ENCODE data around the gene INTS13. TPM values are rescaled to one million over a fixed set of nuclear protein-coding genes. Genes with fewer than 3 reads are reported as not detected.
"Not testable (repeated sequence)": the region's sequence is repeated elsewhere in the genome, so short reads cannot be mapped to it uniquely, and the experiment has no call there.

Gene INTS13
- total and polyA plus RNA-seq, 2 of the 13 experiments (the other 11 are each of a cell fraction or from before 2014, with no cell fraction given) = 16.3 to 43.7 TPM

DNA sequence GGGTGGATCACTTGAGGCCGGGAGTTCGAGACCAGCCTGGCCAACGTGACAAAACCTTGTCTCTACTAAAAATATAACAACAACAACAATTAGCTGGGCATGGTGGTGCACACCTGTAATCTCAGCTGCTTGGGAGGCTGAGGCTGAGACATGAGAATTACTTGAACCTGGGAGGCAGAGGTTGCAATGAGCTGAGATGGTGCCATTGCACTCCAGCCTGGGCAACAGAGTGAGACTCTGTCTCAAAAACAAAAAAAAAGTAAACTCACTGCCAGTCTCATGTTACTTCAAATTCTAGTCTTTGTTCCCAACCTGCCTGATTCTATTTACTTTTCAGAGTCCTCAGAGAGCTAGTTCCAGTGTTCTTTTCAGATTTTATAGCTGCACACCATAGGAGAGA, 75.0 kb downstream of the INTS13 start:
- WGBS (ENCODE audit: low lambda C conversion rate) = 74% methylated on average over 3 of the region's 3 CpGs
- H3K36me3 ChIP-seq (replicated peaks in 1 of 2; ENCODE audit: control insufficient read depth in 1 of 2, insufficient read depth in 2 of 2, low read length in 2 of 2); H2AFZ ChIP-seq (ENCODE audit: low read length); H3K9me3 ChIP-seq (ENCODE audit: low read length); BruUV-seq (replicated peaks); FAIRE-seq; H3K79me2 ChIP-seq (ENCODE audit: insufficient read depth, low read length); POLR2A ChIA-PET; H3K9ac ChIP-seq (ENCODE audit: insufficient read depth, low read depth, low read length); H3K27ac ChIP-seq (ENCODE audit: extremely low read length, insufficient read depth, low read length); CTCF ChIA-PET (ENCODE audit: low intra/inter-chr PET ratio, low total read pairs); intact Hi-C loops (cut with micrococcal nuclease; ENCODE audit: unreplicated experiment); H3K4me3 ChIP-seq (replicated peaks in 1 of 3; ENCODE audit: insufficient read depth in 1 of 3, low read depth in 2 of 3, low read length in 3 of 3); H3K4me2 ChIP-seq (ENCODE audit: low read depth, low read length); H4K20me1 ChIP-seq (ENCODE audit: insufficient read depth, low read length); DNase-seq (ENCODE audit: low spot score); in situ Hi-C loops (cut with HindIII; ENCODE audit: extremely low pct_ligation_motif_present, low pct_unique_long_range_greater_than_20kb); H3K27me3 ChIP-seq (ENCODE audit: control insufficient read depth in 1 of 2, insufficient read depth in 2 of 2, low read length in 2 of 2): not testable (repeated sequence)
- peak; percentile 79 for TF ChIP-seq ZNF121 (CRISPR knock-in tag; IDR thresholded peaks at IDR 0.05)
- 0 out of 2 replicates have a peak, but pooled peaks have one; percentile 35 for TF ChIP-seq SIX4 (CRISPR knock-in tag; IDR thresholded peaks at IDR 0.05)
- peak; percentile 67; the same call in 1 of the 2 replicates for TF ChIP-seq ZNF460 (CRISPR knock-in tag; IDR thresholded peaks at IDR 0.05; ENCODE audit: borderline replicate concordance)
- 0 out of 2 replicates have a peak, but pooled peaks have one; percentile 15 for TF ChIP-seq SIX1 (CRISPR knock-in tag; IDR thresholded peaks at IDR 0.05; ENCODE audit: borderline replicate concordance)
- ATAC-seq = peak; percentile 35; the same call in 1 of the 3 replicates
- peaks cover 11% of the 10 kb centered on the region for H3K4me1 ChIP-seq (ENCODE audit: insufficient read depth, low read length)

DNA sequence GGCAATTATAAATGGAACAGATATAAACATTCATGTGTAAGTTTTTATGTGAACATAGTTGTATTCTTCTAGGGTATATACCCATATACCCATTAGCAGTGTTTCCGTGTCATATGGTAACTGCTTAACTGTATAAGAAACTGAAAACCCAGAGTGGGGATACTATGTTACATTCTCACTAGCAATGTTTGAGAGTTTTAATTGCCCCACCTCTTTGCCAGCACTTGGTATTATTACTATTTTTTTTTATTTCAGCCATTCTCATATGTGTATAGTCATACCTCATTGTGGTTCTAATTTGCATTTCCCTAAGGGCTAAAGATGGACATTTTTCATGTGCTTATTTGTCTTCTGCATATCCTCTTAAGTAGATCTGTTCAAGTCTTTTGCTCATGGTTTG, 76.1 kb downstream of the INTS13 start:
- H2AFZ ChIP-seq (ENCODE audit: low read length) = no peak overlapping the region
- ChIA-PET POLR2A (no interaction called here), CTCF (ENCODE audit: low intra/inter-chr PET ratio, low total read pairs) (no interaction called here)
- ATAC-seq (no peak), DNase-seq (ENCODE audit: low spot score) (no peak), FAIRE-seq (no peak)
- H3K4me1 ChIP-seq (ENCODE audit: insufficient read depth, low read length) = peaks cover 11% of the 10 kb centered on the region
- in situ Hi-C loops (cut with HindIII; ENCODE audit: extremely low pct_ligation_motif_present, low pct_unique_long_range_greater_than_20kb) = no loop called here
- H4K20me1 ChIP-seq (ENCODE audit: insufficient read depth, low read length) = no peaks in the 10 kb centered on the region
- no TSS peak for BruUV-seq (replicated peaks)
- H3K9ac ChIP-seq (ENCODE audit: insufficient read depth, low read depth, low read length) = no peak overlapping the region
- H3K36me3 ChIP-seq (replicated peaks in 1 of 2; ENCODE audit: control insufficient read depth in 1 of 2, insufficient read depth in 2 of 2, low read length in 2 of 2) = no peaks in the 10 kb centered on the region
- WGBS (ENCODE audit: low lambda C conversion rate) = 100% methylated on average over 1 of the region's 1 CpG
- intact Hi-C loops (cut with micrococcal nuclease; ENCODE audit: unreplicated experiment) = no loop called here
- H3K4me2 ChIP-seq (ENCODE audit: low read depth, low read length) = no peak overlapping the region
- TF ChIP-seq, protein P1, sequence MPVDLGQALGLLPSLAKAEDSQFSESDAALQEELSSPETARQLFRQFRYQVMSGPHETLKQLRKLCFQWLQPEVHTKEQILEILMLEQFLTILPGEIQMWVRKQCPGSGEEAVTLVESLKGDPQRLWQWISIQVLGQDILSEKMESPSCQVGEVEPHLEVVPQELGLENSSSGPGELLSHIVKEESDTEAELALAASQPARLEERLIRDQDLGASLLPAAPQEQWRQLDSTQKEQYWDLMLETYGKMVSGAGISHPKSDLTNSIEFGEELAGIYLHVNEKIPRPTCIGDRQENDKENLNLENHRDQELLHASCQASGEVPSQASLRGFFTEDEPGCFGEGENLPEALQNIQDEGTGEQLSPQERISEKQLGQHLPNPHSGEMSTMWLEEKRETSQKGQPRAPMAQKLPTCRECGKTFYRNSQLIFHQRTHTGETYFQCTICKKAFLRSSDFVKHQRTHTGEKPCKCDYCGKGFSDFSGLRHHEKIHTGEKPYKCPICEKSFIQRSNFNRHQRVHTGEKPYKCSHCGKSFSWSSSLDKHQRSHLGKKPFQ (CRISPR knock-in tag; IDR thresholded peaks at IDR 0.05; ENCODE audit: insufficient replicate concordance) = no peak
- TF ChIP-seq ZNF136 (CRISPR knock-in tag; IDR thresholded peaks at IDR 0.05; ENCODE audit: low read depth) (no peak), SRF (IDR thresholded peaks at IDR 0.05; ENCODE audit: low read depth, low read length) (no peak), MATR3 (CRISPR knock-in tag; IDR thresholded peaks at IDR 0.05) (no peak), ZNF292 (CRISPR knock-in tag; IDR thresholded peaks at IDR 0.05; ENCODE audit: borderline replicate concordance, low read depth) (no peak)
- TF ChIP-seq, protein P2, sequence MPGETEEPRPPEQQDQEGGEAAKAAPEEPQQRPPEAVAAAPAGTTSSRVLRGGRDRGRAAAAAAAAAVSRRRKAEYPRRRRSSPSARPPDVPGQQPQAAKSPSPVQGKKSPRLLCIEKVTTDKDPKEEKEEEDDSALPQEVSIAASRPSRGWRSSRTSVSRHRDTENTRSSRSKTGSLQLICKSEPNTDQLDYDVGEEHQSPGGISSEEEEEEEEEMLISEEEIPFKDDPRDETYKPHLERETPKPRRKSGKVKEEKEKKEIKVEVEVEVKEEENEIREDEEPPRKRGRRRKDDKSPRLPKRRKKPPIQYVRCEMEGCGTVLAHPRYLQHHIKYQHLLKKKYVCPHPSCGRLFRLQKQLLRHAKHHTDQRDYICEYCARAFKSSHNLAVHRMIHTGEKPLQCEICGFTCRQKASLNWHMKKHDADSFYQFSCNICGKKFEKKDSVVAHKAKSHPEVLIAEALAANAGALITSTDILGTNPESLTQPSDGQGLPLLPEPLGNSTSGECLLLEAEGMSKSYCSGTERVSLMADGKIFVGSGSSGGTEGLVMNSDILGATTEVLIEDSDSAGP (CRISPR knock-in tag; IDR thresholded peaks at IDR 0.05; ENCODE audit: borderline replicate concordance) = no peak
- no peak overlapping the region for H3K27ac ChIP-seq (ENCODE audit: extremely low read length, insufficient read depth, low read length)
- no peaks in the 10 kb centered on the region for H3K9me3 ChIP-seq (ENCODE audit: low read length)
- no peaks in the 10 kb centered on the region for H3K79me2 ChIP-seq (ENCODE audit: insufficient read depth, low read length)
- no peaks in the 10 kb centered on the region; a peak in 1 of 5 replicates for H3K27me3 ChIP-seq (ENCODE audit: control insufficient read depth in 1 of 2, insufficient read depth in 2 of 2, low read length in 2 of 2)
- H3K4me3 ChIP-seq (replicated peaks in 1 of 3; ENCODE audit: insufficient read depth in 1 of 3, low read depth in 2 of 3, low read length in 3 of 3) = no peak overlapping the region

All from HepG2 (cell line).